Mesendoderm (in vitro differentiated cells): ENCODE data around the gene MPP7.

Experiments used
- DNase-seq: peaks from one replicate; pipeline ENCODE4 v3.0.0; 2013
- H2AK5ac ChIP-seq: 2 replicates; pipeline ENCODE4 v1.6.1; 2013; ENCODE audit warnings: low read length, inconsistent platforms
- H2BK120ac ChIP-seq: 2 replicates; pipeline ENCODE4 v1.6.1; 2013; ENCODE audit warnings: low read depth, mild to moderate bottlenecking, low read length, moderate library complexity, mixed read lengths
- H2BK15ac ChIP-seq: replicated peaks from 2 replicates; pipeline ENCODE4 v1.6.1; 2013; ENCODE audit warnings: low read depth, mild to moderate bottlenecking, moderate library complexity
- H2BK5ac ChIP-seq: 2 replicates; pipeline ENCODE4 v1.6.1; 2013; ENCODE audit warnings: low read length, inconsistent platforms
- H3K18ac ChIP-seq: 2 replicates; pipeline ENCODE4 v1.6.1; 2013; ENCODE audit warnings: mild to moderate bottlenecking, low read length, mixed read lengths
- H3K23ac ChIP-seq: one replicate; pipeline ENCODE4 v1.6.1; 2013; ENCODE audit warnings: low read length
- H3K27ac ChIP-seq: 2 replicates; pipeline ENCODE4 v1.5.1; 2013; ENCODE audit warnings: low read depth, mild to moderate bottlenecking, inconsistent platforms, low read length, moderate library complexity
- H3K27me3 ChIP-seq: 2 replicates; pipeline ENCODE4 v1.6.1; 2013; ENCODE audit warnings: low read length, control low read depth, mild to moderate bottlenecking, inconsistent platforms; ENCODE audit not compliant: insufficient read depth, poor library complexity
- H3K36me3 ChIP-seq: 2 replicates; pipeline ENCODE4 v1.6.1; 2013; ENCODE audit warnings: low read length, inconsistent platforms; ENCODE audit not compliant: control insufficient read depth, insufficient read depth
- H3K4ac ChIP-seq: one replicate; pipeline ENCODE4 v1.6.1; 2013; ENCODE audit warnings: low read depth, mild to moderate bottlenecking, low read length, moderate library complexity
- H3K4me1 ChIP-seq: 2 replicates; pipeline ENCODE4 v1.6.1; 2013; ENCODE audit warnings: low read depth, low read length, inconsistent platforms; ENCODE audit not compliant: control insufficient read depth
- H3K4me2 ChIP-seq: 2 replicates; pipeline ENCODE4 v1.6.1; 2013; ENCODE audit warnings: low read length
- H3K4me3 ChIP-seq: 2 replicates; pipeline ENCODE4 v1.5.1; 2013; ENCODE audit warnings: mild to moderate bottlenecking, low read length
- H3K56ac ChIP-seq: one replicate; pipeline ENCODE4 v1.6.1; 2013; ENCODE audit warnings: low read length
- H3K79me1 ChIP-seq: 2 replicates; pipeline ENCODE4 v1.6.1; 2013; ENCODE audit warnings: low read length, inconsistent platforms
- H3K79me2 ChIP-seq: 2 replicates; pipeline ENCODE4 v1.6.1; 2013; ENCODE audit warnings: mild to moderate bottlenecking, low read length; ENCODE audit not compliant: control insufficient read depth, insufficient read depth
- H3K9ac ChIP-seq: 2 replicates; pipeline ENCODE4 v1.6.1; 2013; ENCODE audit warnings: low read length, inconsistent platforms
- H4K5ac ChIP-seq: one replicate; pipeline ENCODE4 v1.6.1; 2013; ENCODE audit warnings: low read length
- H4K8ac ChIP-seq: one replicate; pipeline ENCODE4 v1.6.1; 2013; ENCODE audit warnings: low read depth, mild to moderate bottlenecking, control low read depth, low read length, moderate library complexity
- WGBS: extraction: QIAGEN DNeasy Blood & Tissue Kit; methylation state at CpG from one replicate; pipeline ENCODE4 v1.1.7; 2013; ENCODE audit warnings: low lambda C conversion rate, missing lambda C conversion rate; ENCODE audit not compliant: insufficient coverage; ENCODE audit errors: extremely low coverage; 5-methylcytosine and 5-hydroxymethylcytosine counted together

MPP7 gene

DNA sequence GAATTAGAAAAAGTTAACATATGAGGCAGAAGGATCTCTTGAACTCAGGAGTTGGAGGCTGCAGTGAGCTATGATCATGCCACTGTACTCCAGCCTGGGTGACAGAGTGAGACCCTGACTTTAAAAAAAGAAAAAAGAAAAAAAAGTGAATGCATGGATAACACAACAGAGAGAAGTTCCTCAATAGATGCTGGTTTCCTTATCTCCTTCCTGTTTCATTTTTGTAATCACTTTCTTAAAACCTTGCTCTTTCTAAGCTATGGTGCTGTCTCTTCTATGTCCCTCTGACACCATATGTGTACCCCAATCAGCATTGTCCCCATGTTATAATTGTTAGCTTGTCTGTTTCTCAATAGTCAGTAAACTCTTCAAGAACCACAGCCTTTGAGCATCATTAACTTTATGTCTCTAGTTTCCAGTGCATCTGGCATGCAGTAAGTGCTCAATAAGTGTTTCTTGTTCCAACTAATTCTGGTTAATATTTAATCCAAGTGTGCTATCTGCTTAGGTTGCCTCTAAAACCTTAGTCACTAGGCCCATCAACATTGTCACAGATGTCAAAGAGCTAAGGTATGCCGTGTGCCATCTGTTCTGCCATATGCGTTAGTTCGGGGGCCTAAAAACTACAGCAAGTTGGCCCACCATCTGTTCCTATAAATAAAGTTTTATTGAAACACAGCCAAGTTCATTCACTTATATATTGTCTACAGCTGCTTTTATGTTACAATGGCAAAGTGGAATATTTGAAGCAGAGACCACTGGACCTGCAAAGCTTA is 36.2 kb downstream of the MPP7 start:
- Histone ChIP-seq H4K5ac (no peak overlapping the region), H3K27me3 (no peaks in the 10 kb centered on the region), H4K8ac (no peak overlapping the region), H3K4me3 (no peak overlapping the region), H3K4me1 (no peaks in the 10 kb centered on the region), H3K18ac (no peak overlapping the region), H3K4me2 (no peak overlapping the region), H2AK5ac (no peak overlapping the region), H3K4ac (no peak overlapping the region), H3K23ac (no peak overlapping the region), H3K79me2 (no peaks in the 10 kb centered on the region), H3K56ac (no peak overlapping the region), H3K27ac (no peak overlapping the region), H3K9ac (no peak overlapping the region), H2BK15ac (no peak overlapping the region), H2BK120ac (no peak overlapping the region), H3K79me1 (no peaks in the 10 kb centered on the region), H3K36me3 (no peaks in the 10 kb centered on the region), H2BK5ac (no peak overlapping the region)
- whole genome bisulfite sequencing, result no CpG with 5 or more reads among the region's 3 CpGs
- no peak for DNase-seq

DNA sequence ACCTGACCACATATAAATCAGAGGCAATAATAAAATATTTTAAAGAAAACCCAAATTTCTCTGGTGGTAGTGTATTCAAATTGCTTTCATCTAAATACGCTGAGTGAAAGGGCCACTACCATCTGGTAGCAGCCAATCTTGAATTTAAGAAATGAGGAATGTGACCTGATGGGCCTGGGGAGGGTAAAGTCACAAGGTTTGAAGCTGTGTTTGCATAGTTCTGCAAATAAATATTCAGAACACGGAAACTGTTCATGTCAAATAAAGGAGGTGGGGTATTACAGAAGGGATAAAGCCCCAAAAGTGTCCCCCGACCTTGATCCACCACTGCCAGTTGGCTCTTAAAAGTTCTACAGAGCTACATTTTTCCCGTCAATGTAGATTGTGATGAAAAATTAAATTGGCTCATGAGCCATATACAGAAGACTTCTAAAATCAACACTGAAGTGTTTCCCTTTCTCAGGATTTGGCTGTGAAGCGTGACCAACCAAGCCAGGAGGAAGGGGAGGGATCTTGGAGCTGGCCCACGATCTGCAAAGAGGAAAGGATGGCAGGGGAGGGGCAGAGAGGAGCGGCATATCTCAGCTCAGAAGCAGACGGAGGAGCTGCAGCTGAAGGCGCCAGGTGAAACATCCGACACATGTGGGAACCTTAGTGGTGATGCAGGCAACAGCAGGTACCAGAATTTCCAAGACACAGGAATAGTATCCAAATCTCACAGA is 39.6 kb downstream of the MPP7 start:
- Histone ChIP-seq H3K79me1 (no peaks in the 10 kb centered on the region), H4K5ac (no peak overlapping the region), H3K27ac (no peak overlapping the region), H3K79me2 (no peaks in the 10 kb centered on the region), H2BK120ac (no peak overlapping the region), H2AK5ac (no peak overlapping the region), H3K36me3 (no peaks in the 10 kb centered on the region), H3K23ac (no peak overlapping the region), H2BK5ac (no peak overlapping the region), H2BK15ac (no peak overlapping the region), H3K27me3 (no peaks in the 10 kb centered on the region), H3K4ac (no peak overlapping the region), H3K18ac (no peak overlapping the region), H3K4me2 (no peak overlapping the region), H4K8ac (no peak overlapping the region), H3K9ac (no peak overlapping the region), H3K4me3 (no peak overlapping the region), H3K56ac (peak overlapping the region; percentile 0), H3K4me1 (no peaks in the 10 kb centered on the region)
- no CpG with 5 or more reads among the region's 10 CpGs for WGBS
- DNase-seq, result peak; percentile 9

DNA sequence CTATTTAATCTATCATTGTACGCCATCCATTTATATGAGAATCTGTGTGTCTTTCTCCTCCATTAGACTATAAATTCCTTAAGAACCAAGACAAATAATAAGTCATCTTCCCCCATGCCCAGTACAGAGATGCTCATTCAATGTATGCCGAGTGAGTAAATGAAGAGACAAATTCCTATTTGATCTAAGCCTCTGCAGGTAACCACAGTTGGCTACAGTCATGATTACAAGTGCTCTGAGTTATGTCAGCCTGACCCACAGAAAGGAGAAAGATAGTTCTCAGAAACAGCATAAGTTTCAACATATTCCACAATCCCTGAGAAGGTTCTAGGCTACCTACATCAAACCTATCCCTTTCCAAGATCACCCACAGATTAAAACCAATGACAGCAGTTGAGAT is 46.1 kb downstream of the MPP7 start:
- no peaks in the 10 kb centered on the region for H3K36me3 ChIP-seq
- H3K18ac ChIP-seq, result no peak overlapping the region
- no peaks in the 10 kb centered on the region for H3K27me3 ChIP-seq
- DNase-seq, result no peak
- no peak overlapping the region for H4K5ac ChIP-seq
- no peak overlapping the region for H4K8ac ChIP-seq
- H3K4me3 ChIP-seq, result no peak overlapping the region
- no CpG with 5 or more reads among the region's 2 CpGs for WGBS
- no peak overlapping the region for H3K23ac ChIP-seq
- H3K56ac ChIP-seq, result no peak overlapping the region
- peaks cover 2% of the 10 kb centered on the region for H3K4me1 ChIP-seq
- H3K4me2 ChIP-seq, result no peak overlapping the region
- H3K27ac ChIP-seq, result no peak overlapping the region
- H2BK5ac ChIP-seq, result no peak overlapping the region
- H3K79me1 ChIP-seq, result no peaks in the 10 kb centered on the region
- no peaks in the 10 kb centered on the region for H3K79me2 ChIP-seq
- no peak overlapping the region for H3K4ac ChIP-seq
- no peak overlapping the region for H3K9ac ChIP-seq
- H2BK15ac ChIP-seq, result no peak overlapping the region
- no peak overlapping the region for H2BK120ac ChIP-seq
- H2AK5ac ChIP-seq, result no peak overlapping the region

DNA sequence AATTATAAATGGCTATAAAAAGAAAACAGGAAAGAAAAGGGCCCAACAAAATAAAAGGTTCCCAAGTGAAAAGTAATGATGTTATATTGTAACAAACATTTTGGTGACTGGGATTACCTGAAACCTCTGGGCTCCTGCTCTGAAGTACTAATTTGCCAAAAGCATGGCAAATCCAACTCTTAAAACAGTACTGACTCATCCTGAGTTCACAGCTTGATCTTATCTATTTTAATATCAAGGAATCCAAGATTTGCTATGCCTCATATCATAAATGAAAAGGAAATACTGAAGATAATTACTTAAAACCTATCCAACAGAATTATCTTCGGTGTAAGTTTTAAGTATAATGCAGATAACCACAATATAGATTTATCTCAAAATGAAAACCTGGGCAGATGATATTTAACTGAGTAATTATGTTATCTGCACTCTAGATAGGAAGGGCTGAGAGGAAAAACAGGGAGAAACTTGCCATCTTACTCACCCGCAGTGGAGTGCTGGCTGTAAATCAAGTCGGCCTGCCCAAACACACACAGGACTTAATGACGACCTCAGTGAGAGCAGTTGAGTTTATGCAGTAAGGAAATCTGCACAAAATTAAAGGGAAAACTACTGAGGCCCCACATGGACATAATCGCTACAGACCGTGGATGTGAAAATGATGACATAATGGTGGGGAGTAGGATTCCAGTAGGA is 48.4 kb downstream of the MPP7 start:
- no peaks in the 10 kb centered on the region for H3K36me3 ChIP-seq
- no peak overlapping the region for H3K18ac ChIP-seq
- H3K4me2 ChIP-seq, result no peak overlapping the region
- no CpG with 5 or more reads among the region's 6 CpGs for WGBS
- H3K56ac ChIP-seq, result no peak overlapping the region
- peak; percentile 55 for DNase-seq
- H3K23ac ChIP-seq, result no peak overlapping the region
- no peaks in the 10 kb centered on the region for H3K79me1 ChIP-seq
- peaks cover 2% of the 10 kb centered on the region for H3K4me1 ChIP-seq
- H4K5ac ChIP-seq, result no peak overlapping the region
- no peak overlapping the region for H3K4me3 ChIP-seq
- H3K4ac ChIP-seq, result no peak overlapping the region
- no peak overlapping the region for H2AK5ac ChIP-seq
- H3K27ac ChIP-seq, result no peak overlapping the region
- no peak overlapping the region for H2BK5ac ChIP-seq
- no peak overlapping the region for H3K9ac ChIP-seq
- no peak overlapping the region for H2BK15ac ChIP-seq
- no peak overlapping the region for H2BK120ac ChIP-seq
- no peak overlapping the region for H4K8ac ChIP-seq
- H3K27me3 ChIP-seq, result no peaks in the 10 kb centered on the region
- no peaks in the 10 kb centered on the region for H3K79me2 ChIP-seq

DNA sequence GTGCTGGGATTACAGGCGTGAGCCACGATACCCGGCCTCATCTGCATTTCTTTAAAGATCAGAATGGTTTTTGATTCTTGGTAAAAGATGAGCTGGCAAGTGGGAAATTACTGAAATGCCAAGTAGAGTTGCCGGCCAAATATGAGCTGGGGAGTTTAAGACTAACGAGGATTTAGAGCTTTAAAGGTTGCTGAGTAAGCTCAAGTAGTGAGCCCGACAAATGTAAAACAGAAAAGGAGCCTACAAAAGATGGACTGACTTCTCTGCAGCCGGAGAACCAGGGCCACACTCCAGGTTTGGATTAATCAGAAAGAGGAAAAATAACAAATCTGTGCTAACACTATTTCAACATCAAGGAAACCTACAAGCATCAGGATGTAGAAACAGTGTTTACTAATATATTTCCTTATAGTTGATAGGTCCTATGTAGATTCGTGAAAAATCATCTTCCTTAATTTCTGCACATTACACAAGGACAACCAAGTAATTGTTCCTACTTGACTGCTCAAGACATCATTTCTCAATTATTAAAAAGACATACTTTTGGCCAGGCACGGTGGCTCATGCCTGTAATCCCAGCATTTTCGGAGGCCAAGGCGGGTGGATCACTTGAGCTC is 49.6 kb downstream of the MPP7 start:
- Histone ChIP-seq H3K4me1 (peaks cover 2% of the 10 kb centered on the region), H2BK120ac (no peak overlapping the region), H3K23ac (no peak overlapping the region), H3K4me2 (no peak overlapping the region), H4K8ac (peak overlapping the region; percentile 28), H2BK15ac (no peak overlapping the region), H4K5ac (no peak overlapping the region), H3K79me2 (no peaks in the 10 kb centered on the region), H2AK5ac (no peak overlapping the region), H3K18ac (no peak overlapping the region), H3K9ac (no peak overlapping the region), H3K56ac (no peak overlapping the region), H3K36me3 (no peaks in the 10 kb centered on the region), H3K4me3 (no peak overlapping the region), H3K27me3 (no peaks in the 10 kb centered on the region), H2BK5ac (no peak overlapping the region), H3K27ac (no peak overlapping the region), H3K79me1 (no peaks in the 10 kb centered on the region), H3K4ac (no peak overlapping the region)
- no CpG with 5 or more reads among the region's 11 CpGs for WGBS
- DNase-seq, result no peak
